ENCODE measurements around the gene LPP. TPM values are rescaled to one million over a fixed set of nuclear protein-coding genes. Genes with fewer than 3 reads are reported as not detected.

Gene LPP
- total RNA-seq, 1 donor from 2014 or later: 63.6 TPM

DNA sequence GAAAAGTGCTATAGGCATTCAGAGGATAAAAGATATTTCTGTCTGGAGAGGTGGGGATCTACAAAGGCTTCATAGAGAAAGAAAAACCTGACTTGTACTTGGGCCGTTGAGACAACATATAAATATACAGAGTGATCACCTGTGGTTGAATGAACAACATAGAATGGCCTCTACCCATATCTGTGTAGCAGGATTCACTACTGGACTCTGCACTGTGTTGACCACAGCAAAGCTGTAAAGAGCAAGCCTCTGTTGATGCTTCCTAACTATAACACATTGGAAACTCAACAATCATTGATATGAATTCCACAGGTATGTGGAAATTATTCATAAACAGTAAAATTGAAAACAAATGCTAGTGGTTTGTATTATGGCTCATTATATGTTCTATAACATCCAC lies 19.1 kb upstream of the LPP start:
- DNase-seq (ENCODE audit: low spot score) (no peak), ATAC-seq (no peak)

DNA sequence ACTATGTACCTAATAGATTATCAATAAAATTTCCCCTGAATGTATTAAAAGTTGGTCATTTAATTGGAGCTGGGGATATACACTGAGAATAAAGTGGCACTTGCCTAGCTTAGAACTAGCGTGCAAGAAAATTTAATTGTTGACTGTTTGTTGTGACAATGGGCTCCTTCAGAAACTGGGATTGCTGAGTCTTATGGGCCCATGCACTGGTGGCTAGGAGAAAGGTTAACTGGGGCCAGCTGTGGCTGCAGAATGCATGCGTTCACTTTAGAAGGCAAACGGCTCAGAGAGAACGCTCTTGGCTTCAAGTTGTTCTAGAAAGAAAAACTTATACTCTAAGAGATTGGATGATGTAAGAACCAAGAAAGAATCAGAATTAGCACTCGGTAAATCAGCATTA lies 18.7 kb upstream of the LPP start:
- DNase-seq (ENCODE audit: low spot score) (no peak), ATAC-seq (no peak)

DNA sequence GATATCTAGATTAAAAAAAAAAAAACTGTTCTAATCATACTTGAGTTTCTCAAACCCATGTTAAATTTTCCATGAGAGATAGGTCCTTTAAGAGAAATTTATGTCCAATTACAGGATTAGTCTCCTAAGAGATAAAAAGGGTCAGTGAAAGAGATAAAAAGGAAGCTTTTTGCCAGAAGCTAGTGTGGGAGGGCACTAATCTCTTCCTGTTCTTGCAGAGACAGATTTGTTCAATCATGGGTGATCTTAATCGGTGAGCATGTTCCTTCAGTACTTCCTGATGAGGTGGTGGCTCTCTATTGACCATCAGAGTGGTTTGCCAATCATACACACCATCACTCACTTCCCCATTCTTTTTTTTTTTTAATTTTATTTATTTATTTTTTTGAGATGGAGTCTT lies 16.9 kb upstream of the LPP start:
- ATAC-seq (no peak), DNase-seq (ENCODE audit: low spot score) (no peak)

DNA sequence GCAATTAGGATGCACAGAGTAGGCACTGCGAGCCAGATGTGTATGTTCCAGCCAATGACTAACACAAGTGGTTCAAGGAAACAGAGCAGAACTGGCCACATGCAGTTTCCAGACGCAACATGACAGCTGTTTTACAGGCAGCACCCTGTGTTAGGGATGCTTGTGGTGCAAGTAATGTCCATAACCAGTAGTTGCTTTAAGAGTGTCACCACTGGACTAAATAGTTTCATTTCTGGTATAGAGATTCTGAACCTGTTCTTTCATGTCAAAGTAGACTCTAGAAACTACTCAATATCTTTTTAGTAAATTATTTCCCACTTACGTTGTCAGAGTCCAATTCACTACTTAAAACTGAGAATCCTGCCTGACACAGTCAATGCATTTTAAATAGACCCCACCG lies 14.5 kb upstream of the LPP start:
- DNase-seq (ENCODE audit: low spot score) (no peak), ATAC-seq (no peak)

DNA sequence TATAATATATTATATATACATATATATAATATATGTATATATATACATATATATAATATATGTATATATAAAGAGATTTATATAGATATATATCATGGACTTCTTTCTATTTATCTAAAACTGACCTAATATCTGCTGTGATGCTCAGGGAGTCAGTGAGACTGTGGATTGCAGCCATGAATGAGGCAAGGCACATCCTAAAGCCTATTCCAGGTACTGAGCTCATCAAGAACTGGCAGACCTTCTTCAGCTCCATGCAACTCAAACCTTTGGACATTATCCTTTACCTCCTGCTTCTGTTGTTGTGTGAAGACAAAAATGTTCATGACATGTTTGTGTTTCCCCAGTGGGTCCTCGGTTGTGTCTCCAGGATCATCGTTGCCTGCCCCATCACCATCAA lies 7.7 kb upstream of the LPP start:
- no peak for ATAC-seq
- DNase-seq (ENCODE audit: low spot score): no peak

DNA sequence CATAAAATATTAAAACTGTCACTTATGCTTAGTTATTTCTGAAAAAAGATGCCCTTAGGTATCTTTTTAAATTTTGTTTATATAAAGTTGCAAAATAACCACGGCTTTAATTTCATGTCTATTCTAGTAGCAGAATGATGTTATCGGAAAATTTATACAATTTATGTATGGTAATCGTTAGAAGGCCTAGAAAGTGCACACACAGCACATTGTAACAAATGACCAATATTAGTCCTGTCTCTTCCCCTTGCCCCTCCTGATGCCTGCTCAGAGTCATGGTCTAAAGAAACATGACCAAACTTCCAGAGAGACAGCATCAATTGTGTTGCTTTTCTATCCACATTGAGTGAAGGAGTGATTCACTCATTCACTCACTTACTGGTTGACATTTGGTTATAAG lies 6.2 kb upstream of the LPP start:
- ATAC-seq: no peak
- no peak for DNase-seq (ENCODE audit: low spot score)

DNA sequence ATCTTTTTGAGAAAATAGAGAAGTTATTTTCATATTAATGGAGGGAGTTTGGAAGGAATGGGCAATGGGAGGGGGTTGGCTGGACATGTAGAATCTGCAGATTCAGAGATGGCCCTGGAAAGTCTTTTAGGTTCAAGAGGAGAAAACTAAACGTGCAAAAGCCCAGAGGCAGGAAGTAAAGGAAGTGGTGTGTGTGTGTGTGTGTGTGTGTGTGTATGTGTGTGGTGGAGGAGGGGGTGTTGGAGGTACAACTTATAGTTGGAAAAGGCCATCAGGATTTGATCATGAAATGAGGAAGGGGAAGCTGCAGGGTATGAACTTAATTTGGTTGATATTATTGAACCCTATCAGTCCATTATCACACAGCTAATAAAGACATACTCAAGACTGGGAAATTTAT lies 5.6 kb upstream of the LPP start:
- no peak for DNase-seq (ENCODE audit: low spot score)
- ATAC-seq: no peak

DNA sequence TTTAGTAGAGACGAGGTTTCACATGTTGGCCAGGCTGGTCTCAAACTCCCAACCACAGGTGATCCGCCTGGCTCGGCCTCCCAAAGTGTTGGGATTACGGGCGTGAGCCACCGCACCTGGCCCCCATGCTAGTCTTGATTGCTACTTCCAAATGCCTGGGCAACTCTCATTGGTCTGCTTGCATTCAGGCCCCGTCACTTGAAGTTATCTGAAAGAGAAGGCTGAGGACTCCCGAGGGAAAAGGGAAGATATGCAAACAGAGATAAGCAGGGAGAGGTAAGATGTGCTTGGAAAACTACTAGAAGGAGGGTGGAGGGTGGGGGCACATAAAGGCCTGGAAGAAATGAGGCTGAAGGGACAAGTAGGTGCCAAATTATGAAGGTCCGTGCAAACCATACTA lies 4.4 kb upstream of the LPP start:
- no peak for DNase-seq (ENCODE audit: low spot score)
- ATAC-seq: no peak

DNA sequence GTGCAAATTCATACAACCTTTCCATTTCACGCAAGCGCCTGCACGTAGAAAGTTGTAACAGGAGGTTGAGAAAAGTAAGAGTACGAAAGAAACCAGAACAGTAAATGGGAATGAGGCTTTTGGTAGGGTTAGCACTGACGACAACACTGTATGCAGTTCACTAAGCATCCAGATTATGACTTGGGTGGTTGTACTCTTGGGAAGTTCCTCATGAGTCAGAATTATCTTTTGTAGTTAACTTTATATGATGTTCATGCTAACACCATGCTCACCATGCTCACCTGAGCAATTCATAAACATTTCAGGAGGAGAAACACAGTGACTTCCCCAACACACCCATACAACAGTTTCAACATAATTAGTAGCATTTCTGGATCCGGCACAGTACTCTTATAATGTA lies 3.0 kb upstream of the LPP start:
- no peak for ATAC-seq
- DNase-seq (ENCODE audit: low spot score): no peak

DNA sequence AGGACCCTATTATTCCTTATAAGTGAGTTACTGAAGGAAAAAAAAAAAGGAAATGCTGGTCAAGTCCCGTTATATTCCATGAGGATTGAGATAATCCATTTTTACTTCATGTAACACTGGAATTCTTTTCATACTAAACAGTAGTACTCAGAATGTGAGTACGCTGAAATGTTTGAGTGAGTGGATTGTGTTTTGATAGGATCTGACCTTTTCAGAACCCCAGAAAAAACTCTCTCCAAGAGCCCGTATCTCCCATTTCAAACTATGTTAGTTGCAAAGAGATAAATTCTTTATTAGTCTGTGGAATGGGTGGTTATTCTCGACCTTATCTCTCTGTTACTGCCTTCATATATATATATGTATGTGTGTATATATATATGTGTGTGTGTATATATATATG lies 2.5 kb upstream of the LPP start:
- DNase-seq (ENCODE audit: low spot score): no peak
- ATAC-seq: no peak

DNA sequence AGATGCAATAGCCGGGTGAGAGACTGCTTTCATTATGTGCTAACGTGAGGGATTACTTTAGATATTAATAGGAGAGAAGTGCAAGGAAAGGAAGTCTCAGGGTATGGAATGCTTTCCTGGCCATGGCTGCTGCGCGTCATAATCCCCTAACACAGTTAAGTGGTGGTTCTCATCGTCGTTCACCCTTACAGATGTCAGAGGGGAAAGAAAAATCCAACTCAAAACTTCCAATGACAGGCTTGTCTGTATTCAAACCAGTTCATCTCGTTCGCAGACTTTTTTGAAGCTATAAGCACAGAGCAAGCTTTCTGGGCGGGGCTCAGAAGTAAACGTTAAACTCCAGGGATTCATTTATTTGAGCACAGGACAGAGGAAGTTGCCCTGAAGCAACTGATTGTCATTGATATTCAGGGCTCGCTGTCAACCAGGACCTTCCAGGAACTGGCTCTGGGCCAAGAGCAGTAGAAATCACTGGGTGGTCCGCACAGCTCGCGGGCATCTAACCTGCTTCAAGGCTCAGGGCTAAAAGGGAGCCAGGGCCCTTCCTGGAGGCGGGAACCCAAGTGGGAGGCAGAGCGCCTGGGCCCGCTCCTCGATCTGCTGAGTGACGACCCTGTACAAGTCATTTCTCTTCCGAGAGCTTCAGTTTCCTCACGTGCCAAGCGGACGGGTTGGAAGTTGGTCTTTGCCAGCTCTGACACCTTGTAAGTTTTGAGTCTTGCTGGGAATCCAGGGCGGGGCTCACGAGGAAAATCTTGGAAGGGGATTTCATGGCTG lies 1.1 kb upstream of the LPP start:
- ATAC-seq (no peak), DNase-seq (ENCODE audit: low spot score) (peak; percentile 57)

DNA sequence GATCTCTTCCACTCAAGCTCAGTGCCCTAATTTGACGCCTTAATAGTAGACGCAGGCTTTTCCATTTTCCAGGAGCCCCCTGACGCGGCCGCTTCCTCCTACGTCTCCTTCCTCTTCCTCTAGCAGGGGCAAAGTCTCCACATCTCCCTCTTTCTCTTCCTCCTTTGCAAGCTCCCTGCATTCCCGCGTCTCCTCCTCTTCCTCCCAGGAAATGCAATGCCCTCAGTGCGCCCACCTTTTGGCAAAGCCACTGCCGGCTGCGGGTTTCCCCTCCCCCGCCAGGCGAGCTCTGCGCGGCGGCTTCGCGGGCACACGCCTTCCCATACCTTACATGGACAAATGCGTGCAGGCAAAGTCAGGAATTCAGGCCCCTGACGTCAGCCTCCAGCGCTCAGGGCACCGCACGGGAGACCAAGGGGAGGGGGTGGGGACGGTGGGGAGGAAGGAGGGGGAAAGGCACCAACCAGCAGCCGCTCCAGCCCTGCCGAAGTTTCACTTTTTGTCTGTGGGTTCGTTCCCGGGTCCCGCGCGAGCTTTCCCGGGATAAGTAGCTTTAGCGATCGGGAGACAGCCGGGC lies 432 bp upstream of the LPP start:
- peak; percentile 71 for ATAC-seq
- DNase-seq (ENCODE audit: low spot score): peak; percentile 81

DNA sequence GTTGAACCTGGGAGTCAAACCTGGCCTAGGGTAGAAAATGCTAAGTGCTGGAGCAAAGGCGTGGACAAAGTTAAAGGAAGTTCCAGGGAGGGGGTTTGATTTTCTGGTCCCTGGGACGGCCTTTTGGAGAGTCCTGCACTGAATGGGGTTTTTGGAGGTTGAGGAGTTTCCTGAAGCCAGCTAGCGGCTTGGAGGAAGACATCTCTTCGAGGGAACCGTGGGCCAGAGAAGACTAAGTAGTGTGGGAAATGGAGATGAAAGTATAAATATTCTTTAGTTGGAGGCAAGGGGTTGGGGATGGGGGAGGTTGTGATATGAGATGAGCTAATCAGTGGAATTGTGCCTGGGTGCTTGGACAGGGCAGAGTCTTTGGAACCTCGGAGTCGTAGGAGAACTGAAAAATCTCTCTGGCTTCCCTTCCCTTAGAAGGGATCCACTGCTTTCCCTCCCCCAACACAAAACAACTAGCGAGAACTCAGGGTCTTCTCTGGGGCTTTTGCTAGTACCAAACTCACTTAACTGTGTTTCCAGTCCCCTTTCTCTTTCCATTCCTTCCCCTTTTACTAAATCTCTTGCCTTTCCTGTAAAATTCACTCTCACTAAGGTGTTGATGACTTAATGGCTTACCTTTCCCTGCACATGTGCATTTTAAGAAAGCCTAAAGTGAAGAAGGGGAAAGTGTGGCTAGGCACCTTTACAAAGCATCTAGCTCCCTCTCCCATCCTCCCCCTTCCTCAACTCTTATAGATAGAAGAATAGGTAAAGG lies 1.0 kb downstream of the LPP start:
- peak; percentile 47 for DNase-seq (ENCODE audit: low spot score)
- peak; percentile 10 for ATAC-seq

DNA sequence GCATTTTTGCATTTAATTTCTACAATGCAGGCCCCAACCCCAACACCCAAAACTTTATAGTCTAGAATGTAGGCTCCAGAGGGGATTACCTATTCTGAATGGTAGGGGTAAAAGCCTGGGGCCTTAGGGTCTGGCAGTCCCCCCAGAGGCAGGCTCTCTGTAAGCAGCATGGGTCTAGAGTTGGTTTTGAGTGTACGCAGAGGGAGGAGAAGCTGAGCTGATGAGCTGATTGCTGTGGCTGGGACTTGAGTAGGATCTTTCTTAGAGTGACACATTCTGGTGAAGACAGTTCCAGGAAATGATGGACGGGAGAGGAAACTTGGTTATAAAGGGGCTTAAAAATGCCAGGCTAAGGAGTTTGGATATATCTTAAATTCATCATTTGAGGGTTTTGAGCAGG lies 2.1 kb downstream of the LPP start:
- DNase-seq (ENCODE audit: low spot score): peak; percentile 22
- no peak for ATAC-seq

DNA sequence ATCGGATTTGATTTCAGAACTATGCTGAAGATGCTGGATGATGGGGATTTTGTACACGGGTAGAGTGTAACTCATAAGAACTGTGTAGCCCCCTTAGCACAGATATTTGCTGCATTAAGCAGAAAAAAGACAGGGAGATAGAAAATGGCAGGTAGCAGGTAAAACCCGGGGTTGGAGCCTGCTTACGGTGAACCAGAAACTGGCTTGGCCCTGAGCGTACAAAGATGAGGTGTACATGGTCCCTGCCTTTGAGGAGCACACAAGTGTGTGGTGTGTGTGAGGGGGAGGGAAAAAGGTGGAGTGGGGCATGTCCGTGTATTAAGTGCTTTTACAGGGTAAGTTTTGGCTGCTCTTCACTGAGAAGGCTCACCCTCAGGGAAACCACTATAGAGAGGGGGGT lies 3.5 kb downstream of the LPP start:
- no peak for ATAC-seq
- peak; percentile 38 for DNase-seq (ENCODE audit: low spot score)

DNA sequence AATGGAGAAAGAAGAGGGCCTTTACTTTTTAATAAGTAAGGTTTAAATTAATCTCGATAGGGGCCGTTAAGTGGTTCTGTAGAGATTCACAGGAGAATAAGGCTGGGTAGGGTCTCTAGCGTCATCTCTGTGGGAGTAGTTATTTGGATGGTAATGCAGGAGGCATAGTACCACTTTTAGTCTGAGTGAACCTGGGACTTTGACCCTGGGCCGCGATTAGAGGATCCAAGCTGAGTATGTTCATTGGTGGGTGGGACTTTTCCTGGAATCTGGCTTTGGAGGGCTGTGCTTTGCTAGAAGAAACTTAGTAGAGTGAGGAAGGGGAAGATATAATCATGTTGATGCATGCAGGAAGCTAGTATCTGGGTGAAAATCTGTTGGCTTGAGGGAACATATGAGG lies 4.0 kb downstream of the LPP start:
- peak; percentile 45 for ATAC-seq
- peak; percentile 86 for DNase-seq (ENCODE audit: low spot score)

DNA sequence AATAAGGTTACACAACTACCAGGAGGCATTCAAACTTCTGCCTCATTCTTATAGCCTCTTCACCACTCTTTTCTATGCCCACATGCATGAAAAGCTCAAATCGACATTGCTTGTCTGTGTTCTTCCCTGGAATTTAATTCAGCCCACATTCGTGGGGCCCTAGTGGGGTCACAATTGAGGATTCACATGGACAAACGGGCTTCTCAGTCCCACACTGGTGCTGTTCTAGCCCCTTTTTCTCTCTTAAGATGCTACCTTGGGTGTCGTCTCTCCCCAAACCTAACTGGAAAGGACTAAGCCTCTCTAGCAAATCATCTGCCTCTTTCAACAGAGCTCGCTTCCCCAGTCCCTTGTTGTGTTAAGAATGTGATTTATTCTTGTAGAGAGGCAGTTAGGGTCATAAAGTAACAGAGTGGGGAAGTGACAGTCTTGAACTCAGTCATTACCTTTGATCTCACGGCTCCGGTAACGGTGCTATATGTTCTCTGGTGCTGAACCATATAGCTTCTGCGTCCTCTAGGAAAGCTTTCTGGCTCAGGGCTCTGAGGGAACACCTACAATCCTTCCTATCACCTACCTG lies 4.9 kb downstream of the LPP start:
- DNase-seq (ENCODE audit: low spot score): peak; percentile 31
- no peak for ATAC-seq

DNA sequence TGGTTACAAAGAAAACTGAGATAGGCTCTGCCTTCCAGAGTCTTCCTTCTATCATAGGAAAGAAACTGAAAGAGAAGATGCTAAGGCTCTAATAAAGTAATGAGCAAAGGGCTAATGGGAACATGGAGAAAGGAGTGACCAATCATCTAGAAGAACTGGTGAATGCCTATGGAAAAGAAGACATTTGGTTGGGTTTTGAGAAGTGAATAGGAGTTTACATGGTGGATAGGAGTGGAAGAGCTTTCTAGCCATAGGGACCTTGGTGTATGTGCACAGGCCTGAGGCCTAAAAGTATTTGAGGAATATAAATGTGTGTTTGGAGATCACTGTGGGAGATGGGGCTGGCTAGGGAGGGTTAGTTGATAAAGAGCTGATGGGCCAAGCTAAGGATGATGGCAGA lies 6.8 kb downstream of the LPP start:
- DNase-seq (ENCODE audit: low spot score): no peak
- no peak for ATAC-seq

DNA sequence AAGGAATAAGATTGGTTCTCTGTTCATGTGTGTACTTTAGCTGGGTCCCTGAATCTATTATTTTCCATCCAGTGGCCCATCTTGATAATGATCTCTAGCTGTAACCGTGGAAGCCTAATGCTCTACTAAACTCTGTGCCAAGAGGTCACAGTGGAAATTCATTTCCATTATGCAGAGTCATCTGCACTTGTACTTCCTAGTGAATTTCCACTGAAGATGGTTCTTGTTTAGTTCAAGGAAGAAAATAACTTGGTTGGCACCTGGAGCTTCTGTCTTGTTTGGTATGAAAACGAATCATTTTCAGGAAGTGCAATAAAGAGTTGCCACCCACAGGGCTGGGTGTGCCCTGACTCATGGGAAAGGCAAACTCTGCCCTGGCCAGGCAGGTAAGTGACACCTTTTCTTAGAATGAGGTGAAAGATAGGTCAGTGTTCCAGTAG lies 10.3 kb downstream of the LPP start:
- DNase-seq (ENCODE audit: low spot score) (no peak), ATAC-seq (peak; percentile 67)

DNA sequence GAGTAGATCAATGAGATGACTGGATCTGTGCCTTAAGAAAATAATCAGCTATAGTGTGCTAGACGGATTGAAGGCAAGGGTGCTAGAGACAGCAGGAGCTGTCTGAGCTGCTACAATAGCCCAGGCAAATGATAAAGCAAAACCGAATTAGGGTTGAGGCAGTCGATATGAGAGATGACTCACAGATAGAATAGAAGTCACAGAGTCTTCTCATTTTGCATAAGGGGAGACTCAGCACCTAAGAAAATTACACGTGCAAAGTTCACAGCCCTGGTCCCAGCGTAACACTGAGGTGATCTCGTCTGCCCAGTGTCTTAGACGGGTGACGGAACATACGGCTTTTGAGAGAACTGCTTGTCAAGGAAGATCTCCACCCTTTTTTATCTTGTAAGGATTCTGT lies 11.6 kb downstream of the LPP start:
- no peak for ATAC-seq

DNA sequence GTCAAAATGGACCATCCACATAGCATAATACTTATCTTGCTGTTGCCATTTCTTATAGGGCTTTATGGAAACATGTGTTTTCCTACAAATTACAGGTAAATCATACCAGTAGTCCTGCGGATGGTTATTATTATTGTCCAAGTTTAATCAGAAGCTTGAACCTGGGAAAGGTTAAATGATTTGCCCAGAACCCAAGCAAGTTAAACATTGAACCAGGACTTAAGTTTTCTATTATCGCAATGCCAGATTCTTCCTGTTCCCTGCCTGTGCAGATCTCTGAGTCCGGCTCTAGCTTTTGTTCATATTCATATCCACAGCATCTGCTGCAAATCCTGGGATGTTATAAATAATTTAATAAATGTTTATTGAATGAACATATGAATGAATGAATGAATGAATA lies 12.5 kb downstream of the LPP start:
- ATAC-seq: peak; percentile 19
- no peak for DNase-seq (ENCODE audit: low spot score)

More for the DNA sequence above, 11.6 kb downstream of the LPP start:
- DNase-seq (ENCODE audit: low spot score): peak; percentile 23

DNA sequence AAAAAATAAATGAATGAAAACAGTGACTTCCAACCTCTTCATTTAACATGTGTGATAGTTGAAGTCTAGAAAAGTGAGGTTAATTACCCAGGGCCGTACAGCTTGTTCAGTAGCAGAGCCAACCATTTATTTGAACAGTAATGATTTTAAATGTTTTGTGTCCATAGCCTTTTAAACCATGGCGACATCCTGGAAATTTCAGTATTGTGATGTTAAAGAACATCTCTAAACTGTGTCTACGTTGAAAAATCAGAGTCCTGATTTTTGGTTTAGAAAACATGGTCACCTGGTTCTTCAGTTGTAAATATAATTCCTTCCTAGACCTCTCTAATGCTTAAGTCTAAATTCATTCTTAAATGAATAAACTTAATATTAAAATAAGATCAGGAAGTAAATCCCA lies 14.2 kb downstream of the LPP start:
- ATAC-seq (no peak), DNase-seq (ENCODE audit: low spot score) (no peak)

Data from left lobe of liver (tissue), 2 donors.